HG03354 (cell line): ENCODE data around the gene TNFRSF8.
"Not testable (repeated sequence)": the region's sequence is repeated elsewhere in the genome, so short reads cannot be mapped to it uniquely, and the experiment has no call there.

Source experiments
- ATAC-seq: cut with Tn5 transposase; IDR thresholded peaks from one replicate; pipeline ENCODE4 v1.9.1; 2021; ENCODE audit warnings: mild to moderate bottlenecking; ENCODE audit not compliant: unreplicated experiment, poor library complexity, severe bottlenecking

TNFRSF8 gene

DNA sequence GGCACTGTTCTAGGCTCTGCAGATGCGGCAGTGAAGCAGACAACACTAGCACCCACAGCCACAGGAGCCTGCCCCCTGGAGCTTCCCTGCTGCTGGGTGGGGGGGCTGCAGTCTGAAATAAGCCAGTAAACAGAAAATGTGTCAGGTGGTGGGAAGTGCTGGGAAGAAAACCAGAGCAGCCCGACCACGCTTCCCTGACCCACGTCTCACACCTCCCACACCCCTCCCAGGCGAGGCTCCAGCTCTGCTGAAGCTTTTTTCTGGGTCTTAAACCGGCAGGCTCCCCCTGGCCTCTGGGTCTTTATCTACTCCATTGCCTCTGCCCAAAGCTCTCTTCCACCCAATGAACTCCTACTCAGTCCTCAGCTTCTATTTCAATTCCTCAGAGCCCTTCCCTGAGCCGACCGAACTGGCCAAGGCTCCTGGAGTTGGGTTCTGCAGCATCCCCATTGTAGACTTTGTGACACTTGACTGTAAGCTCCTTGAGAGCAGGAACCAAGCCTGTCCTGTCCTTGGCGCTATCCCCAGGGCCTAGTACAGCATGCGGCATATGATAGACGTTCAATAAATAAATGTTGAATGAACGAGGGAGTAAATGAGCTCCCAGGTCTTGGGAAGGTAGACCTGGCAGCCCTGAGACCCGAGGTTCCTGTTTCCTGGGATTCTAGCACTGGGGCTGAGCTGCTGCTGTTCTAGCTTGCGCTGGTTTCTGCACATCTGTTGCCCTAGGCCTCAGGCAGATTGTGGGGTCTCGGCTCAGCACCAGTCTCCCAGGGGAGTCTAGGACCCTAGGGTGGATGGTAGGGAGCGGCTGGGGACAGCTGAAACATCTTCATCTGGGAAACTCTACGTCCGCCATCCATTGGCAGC lies 25.4 kb upstream of the TNFRSF8 start:
- ATAC-seq = no peak

DNA sequence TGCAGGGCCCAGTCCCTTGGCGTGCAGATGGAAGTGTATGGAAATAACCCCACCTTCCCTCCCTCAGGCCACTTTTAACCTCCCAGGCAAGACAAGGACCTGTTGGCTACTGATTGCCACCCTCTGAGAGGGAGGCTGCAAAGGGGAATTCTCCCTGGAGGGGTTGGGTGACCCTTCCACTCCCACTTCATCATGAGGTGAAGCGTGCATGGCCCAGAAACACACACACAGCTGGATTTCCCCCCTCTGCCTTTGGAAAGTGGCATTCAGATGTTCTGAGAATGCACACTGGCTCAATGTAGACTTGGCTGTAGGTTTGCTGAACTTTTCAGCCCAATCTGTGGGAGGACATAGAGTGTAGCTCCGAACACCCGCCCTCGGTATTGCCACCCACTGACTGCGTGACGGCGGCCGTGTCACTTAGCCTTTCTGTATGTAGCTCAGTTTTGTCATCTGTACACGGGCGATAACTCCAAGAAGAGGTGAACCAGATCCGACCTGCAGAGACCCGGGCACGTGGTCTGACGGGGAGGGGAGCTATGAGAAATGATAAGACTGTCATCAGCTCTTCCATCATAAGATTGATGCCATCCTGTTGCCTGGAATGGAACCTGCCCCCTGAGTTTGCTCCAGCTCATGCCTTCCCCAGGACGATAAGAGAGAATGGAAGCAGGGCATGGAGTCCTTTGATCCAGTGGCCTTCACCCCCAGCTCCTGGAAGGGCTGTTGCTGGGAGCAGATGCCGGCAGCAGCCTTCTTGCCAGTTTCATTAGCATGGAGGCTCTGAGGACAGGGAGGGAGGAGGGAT lies 24.5 kb upstream of the TNFRSF8 start:
- no peak for ATAC-seq

DNA sequence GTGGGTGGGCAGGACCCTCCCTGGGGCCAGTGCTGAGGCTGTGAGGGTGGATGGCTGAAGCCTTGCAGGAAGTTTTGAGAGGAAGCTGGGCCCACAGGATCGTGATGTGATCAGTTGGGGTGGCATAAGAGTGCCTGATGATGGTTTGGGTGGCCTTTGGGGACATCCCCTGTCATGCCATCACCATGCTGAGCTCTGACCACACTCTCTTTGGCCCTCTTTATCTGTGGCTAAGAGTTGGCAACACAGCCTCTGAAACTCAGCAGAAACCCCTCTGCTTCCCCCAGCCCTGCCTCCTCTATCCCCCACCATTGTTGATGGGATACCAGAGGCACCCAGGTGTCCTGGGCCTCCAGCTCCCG lies 24.0 kb upstream of the TNFRSF8 start:
- no peak for ATAC-seq

DNA sequence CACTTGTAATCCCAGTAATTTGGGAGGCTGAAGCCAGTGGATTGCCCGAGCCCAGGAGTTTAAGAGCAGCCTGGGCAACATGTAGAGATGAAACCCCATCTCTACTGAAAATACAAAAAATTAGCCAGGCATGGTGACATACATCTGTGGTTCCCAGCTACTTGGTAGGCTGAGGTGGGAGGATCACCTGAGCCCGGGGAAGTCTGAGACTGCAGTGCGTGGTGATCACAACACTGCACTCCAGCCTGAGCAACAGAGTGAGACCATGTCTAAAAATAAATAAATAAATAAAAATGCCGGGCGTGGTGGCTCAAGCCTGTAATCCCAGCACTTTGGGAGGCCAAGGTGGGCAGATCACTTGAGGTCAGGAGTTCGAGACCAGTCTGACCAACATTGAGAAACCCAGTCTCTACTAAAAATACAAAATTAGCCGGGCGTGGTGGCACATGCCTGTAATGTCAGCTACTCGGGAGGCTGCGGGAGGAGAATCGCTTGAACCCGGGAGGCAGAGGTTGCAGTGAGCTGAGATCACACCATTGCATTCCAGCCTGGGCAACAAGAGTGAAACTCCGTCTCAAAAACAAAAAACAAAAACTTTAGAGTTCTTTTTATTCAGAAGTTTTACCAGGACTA lies 23.2 kb upstream of the TNFRSF8 start:
- peak; percentile 45 for ATAC-seq

DNA sequence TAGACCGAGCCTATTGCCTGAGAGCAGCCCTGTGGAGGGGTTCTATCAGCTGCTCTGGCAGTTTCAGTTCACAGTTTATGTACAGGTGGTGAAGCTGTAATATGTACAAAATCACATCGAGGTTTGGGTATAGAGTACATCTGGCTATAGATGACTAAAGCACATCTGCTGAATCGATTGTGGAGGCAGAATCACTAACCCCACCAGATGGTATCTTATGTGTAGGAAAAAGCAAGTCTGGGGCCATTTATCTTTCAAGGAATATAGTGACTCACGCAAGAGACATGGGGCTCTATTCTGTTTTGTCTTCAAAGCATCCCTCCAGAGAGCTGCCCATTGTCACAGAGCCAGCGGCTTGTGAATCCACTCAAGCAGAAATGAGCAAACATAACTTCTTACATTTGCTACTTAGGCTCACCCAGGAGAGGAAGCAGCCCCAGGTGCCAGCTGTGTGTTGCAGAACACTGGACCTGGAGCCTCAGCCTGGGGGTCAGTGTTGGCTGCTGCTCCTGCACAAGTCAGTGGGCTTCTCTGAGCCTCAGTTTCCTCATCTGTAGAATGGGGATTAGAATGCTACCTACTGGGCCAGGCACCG lies 22.5 kb upstream of the TNFRSF8 start:
- ATAC-seq = peak; percentile 80

DNA sequence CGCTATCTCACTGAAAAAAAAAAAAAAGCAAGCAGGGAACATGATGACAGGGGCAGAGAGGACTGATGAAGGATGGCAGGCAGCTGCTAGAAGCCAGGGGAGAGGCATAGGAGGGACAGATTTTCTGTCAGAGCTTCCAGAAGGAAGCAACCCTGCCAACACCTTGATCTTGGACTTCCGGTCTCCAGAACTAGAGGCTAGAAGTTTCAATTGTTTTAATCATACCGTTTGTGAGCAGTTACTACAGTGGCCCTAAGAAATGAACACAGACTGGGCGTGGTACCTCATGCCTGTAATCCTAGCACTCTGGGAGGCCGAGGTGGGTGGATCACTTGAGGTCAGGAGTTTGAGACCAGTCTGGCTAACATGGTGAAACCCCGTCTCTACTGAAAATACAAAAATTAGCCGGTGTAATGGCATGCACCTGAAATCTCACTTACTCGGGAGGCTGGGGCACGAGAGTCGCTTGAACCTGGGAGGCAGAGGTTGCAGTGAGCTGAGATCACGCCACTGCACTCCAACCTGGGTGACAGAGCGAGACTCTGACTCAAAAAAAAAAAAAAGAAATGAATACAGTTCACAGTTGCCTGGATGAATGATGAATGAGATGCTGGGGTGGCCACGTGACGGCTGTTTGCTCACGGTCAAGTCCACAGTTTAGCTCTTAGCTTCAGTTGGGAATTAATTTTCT lies 18.8 kb upstream of the TNFRSF8 start:
- not testable (repeated sequence) for ATAC-seq

DNA sequence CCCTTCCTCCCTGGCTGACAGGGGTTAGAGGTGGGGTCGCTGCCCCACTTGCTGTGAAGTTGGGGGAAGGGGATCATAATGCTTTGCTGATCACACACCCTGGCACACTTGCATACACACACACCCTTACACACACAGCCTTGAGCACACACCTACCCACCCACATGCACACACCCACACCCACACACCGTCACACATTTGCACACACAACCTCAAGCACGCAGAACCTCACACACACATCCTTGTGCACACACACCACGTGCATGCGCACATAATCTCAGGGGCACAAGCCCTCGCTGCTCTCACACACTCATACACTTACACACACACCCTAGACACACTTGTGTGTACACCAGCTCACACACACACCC lies 16.4 kb upstream of the TNFRSF8 start:
- no peak for ATAC-seq

DNA sequence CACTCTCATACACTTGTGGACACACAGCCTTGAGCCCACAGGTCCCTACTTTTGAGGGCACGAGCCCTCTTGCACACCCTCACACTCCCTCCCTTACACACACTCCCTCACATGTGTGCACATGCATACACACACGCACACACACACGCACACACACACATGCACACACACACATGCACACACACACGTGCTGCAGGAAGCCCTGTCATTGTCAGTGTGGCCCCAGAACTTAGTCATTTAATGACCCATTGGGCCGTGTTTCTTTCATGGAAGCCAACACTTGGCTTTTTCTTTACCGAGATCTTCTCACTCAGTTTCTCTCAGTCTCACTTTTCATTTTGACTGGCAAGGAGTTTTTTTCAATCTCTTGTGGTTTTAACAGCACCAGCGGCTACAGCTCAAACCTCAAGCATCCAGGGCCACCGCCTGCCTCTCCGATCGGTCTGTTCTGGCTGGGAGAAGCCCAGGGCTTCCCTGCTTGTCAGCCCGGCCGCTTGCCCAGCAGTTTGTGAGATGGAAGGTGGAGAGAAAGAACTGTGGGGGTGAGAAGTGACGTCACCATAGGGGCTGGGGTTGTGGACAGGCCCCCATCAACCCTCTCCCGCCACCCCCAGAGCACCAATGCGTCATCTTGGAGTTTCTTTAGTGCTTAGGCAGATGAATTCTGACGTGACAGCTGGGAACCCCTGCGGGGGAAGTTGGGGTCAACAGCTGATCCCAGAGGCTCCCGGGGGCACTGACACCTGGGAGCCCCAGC lies 15.8 kb upstream of the TNFRSF8 start:
- ATAC-seq = peak; percentile 54

DNA sequence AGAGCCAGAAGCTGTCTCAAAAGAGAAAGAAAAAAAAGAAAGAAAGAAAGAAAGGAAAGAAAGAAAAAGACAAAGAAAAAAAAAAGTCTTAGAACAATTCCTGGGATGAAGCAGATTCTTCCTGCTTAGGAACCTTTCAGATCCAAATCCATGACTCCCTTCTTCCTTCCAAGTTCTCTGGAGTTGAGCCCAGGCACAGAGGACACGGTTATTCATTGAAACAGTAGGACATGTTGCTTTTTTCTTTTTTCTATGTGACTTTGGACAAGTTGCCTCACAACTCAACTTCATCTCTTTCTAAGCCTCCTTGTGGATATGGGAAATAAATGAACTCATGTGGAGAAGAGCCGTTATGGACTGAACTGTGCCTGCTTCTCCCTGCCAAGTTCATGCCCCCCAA lies 14.7 kb upstream of the TNFRSF8 start:
- no peak for ATAC-seq

DNA sequence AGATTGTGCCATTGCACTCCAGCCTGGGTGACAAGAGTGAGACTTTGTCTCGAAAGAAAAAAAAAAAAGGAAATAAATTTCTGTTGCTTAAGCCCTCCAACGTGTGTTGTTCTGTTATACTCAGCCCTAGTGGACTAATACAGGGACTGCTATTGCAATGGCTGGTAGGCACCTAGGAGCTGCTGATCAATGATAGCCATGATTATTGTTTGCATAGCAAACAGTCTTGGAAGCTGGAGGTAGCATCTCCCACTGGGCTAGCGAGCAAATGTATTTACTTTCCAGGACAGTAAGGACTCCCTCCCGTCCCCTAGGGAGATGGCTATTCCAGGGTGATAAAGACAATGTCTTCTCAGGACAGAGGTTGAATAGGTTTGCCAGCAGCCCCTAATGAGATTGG lies 13.5 kb upstream of the TNFRSF8 start:
- no peak for ATAC-seq

DNA sequence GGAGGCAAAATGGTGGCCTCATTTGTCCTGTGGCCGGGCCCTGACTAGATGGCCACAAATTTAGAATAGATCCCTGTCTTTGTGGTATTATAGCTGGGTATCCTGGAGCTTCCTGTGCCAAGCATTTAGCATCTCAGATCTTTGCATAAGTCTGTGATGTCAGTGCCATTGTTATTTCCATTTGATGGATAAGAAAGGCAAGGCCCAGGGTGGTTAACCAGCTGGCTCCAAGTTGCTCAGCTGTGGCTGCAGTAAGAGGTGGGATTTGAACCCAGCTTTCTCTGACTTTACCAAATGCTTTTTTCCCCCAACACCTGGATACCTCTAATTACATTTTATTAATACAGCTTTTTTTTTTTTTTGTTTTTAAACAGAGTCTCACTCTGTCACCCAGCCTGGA lies 11.7 kb upstream of the TNFRSF8 start:
- no peak for ATAC-seq

DNA sequence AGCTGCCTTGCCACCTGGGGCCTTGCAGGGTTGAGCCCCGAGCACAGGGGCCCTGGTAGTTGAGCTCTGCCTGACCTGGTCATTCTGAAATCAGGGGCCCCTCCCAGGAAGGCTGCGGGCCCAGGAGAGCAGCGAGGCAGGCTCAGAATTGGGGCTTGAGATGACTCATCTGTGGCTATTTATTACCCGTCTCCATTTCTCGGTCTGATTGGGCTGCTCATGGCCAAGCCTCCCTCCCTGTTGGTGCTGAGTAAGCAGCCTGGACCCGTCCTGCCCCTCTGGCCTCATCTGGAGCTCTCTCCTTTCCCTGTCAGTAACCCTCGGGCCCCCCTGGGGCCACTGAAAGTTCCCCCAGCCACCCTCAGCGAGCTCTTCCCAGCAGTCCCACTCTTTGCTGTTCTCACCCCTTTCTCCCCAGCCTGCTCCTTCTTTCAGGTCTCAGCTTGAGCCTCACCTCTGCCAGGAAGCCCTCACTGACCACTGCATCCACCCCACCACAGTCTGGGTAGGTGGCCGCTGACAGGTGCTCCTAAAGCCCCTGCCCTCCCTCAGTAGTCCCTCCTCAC lies 11.0 kb upstream of the TNFRSF8 start:
- peak; percentile 76 for ATAC-seq

DNA sequence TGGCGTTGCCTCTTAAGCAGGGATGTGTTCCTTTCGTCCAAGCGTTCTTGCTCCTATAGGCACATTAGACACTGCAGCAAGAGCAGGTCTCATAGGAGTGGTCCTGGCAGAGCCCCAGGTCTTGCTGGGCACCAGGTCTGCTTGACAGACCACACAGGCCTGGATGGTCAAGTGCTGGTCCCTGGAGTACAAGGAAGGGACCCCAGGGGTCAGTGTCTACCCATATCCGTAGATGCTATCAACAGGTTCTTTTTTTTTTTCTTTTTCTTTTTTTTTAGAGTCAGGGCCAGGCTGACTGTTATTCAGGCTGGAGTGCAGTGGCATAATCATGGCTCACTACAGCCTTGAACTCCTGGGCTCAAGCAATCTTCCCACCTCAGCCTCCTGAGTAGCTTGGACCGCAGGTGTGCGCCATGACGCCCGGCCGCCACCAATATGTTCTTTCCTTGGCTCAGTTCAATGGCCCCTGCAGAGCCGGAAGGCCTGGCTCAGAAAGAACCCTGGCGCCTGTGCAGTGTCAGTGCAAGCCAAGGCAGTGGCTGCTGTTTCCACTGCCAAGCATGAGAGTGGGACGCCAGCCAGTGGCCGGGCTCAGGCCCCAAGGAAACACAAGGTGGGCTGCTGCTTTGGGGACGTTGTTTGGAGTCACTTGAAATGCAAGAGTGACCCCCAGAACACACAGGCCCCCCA lies 10.0 kb upstream of the TNFRSF8 start:
- no peak for ATAC-seq

DNA sequence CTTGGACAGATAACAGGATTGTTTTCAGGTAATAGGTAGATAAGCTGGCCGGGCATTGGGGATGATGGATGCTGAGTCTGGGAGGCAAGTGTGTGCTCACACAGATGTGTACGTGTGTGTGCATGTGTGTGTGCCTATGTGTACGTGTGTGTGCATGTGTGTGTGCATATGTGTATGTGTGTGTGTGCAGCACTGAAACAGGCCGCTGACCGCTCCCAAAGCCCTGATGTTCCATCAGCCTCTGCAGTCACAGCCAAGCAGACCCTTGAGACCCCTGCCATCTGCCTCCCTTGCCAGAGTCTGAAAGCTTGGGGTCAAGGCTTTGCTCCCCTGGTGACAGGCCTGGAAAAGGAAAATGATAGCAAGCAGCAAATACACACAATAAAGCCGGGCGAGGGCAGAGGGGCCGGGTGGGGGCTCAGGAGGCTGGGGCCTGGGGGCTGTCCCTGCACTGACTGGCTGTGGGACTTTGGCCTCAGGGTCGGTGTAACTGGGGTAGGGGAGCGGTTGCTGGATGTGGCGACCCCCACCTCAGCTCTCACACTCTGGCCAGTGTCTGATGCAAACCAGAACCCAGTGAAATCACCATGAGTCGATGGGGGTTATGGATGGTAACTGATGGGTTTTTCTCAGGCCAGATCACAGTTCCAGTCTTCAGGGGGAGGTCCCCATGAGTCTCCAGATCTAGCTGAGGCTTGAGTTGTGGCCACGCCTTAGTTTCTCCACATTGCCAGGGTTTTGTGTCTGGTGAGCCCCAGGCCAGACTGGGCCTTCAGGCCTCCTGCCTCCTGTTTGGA lies 9.2 kb upstream of the TNFRSF8 start:
- ATAC-seq = no peak

DNA sequence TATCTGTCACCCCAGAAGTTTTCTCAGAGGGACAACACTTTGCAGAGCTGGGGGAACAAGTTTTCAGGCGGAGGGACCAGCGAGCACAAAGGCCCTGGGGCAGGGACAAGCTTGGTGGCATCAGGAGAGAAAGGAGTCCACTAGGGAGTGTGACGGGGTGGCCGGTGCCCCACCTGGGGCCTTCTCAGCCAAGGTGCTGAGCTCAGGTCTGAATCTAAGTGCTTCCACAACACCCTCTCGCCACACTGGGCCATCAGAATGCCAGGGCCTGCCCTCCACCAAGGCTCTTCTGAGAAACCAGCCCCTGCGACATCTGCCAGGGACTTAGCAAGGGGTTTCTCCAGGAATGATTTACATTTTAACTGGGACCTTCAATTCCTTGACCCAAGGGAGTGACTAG lies 7.8 kb upstream of the TNFRSF8 start:
- no peak for ATAC-seq

DNA sequence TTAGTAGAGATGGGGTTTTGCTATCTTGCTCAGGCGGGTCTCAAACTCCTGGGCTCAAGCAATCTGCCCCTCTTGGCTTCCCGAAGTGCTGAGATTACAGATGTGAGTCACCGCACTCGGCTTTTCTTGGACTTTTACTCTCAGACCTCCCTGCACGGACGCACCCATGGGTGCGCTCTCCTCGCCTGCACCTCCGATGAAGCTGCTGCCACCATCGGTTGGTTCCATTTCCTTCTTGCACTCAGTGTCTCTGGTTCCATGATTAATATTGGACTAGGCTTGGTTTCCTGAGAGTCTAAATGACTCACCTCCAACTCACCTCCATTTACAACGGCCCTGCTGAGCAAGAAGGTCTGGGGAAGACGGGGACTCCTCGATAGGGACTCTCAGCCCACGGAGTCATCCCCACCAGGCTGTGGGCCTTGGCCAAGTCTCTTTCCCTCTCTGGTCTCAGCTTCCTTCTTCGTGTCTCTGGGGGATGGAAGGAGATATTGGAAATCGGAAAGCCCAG lies 6.7 kb upstream of the TNFRSF8 start:
- ATAC-seq = no peak

DNA sequence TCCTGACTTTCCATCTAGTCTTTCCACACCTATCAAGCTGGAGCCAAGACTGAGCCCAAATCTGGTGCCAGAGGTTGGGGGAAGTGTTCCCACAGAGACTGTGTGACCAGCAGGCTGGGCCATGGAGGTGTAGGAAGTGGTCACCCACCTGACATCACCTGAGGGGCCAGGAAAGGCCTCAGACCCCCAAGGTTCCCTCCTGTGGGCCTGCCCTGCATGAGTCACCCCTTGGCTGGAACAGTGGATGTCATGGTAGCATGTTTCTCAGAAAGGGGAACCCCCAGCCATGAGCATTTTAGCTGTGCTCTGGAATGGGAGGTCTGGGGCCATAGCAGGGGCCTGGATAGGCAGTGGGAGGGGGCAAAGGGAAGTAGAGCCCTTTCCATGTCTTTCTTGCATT lies 5.7 kb upstream of the TNFRSF8 start:
- ATAC-seq = no peak
